IMR-90 (cell line): ENCODE results near the gene FER1L5. TPM values are rescaled to one million over a fixed set of nuclear protein-coding genes. Genes with fewer than 3 reads are reported as not detected.

Source experiments
- ATAC-seq: fragments of 200-7000 bp; cut with Tn5 transposase; 2 replicates; pipeline ENCODE4 v1.9.1; 2020; ENCODE audit warnings: low read depth, mild to moderate bottlenecking, moderate library complexity
- BruUV-seq: library from RNA; stranded (reverse); fragments of 400-500 nt; replicated peaks from 2 replicates; lab custom pipeline; 2021; lab: Mats Ljungman, UMichigan
- CTCF ChIA-PET: fragments of 300-600 bp; formaldehyde crosslinking; extraction: SDS; loops from one replicate; lab custom pipeline; 2021; ENCODE audit warnings: antibody characterized with exemption; lab: Yijun Ruan, JAX
- POLR2A ChIA-PET: fragments of 300-600 bp; sonication (Branson Sonifier 250); formaldehyde crosslinking; loops from one replicate; lab custom pipeline; 2022; ENCODE audit warnings: antibody characterized with exemption; ENCODE audit not compliant: unreplicated experiment; lab: Charles Lee
- DNase-seq: peaks from one replicate; pipeline ENCODE4 v3.0.0; 2013
- H2AFZ ChIP-seq: replicated peaks from 2 replicates; pipeline ENCODE3; 2013; ENCODE audit warnings: low read length, mild to moderate bottlenecking; ENCODE audit not compliant: poor library complexity
- H2AK5ac ChIP-seq: 2 replicates; pipeline ENCODE4 v1.6.1; 2013; ENCODE audit warnings: low read depth, low read length, inconsistent platforms
- H2AK9ac ChIP-seq: replicated peaks from 2 replicates; pipeline ENCODE3; 2013; ENCODE audit warnings: mild to moderate bottlenecking, low read depth, low read length, moderate library complexity; ENCODE audit not compliant: poor library complexity
- H2BK120ac ChIP-seq: 2 replicates; pipeline ENCODE4 v1.6.1; 2013; ENCODE audit warnings: low read depth, low read length, inconsistent platforms
- H2BK15ac ChIP-seq: 3 replicates; pipeline ENCODE4 v1.6.1; 2013; ENCODE audit warnings: low read depth, low read length, inconsistent platforms
- H2BK20ac ChIP-seq: 2 replicates; pipeline ENCODE4 v1.6.1; 2013; ENCODE audit warnings: low read depth, mild to moderate bottlenecking, inconsistent platforms, low read length, moderate library complexity
- H2BK5ac ChIP-seq: 2 replicates; pipeline ENCODE4 v1.6.1; 2013; ENCODE audit warnings: mild to moderate bottlenecking, low read depth, low read length, inconsistent platforms; ENCODE audit not compliant: poor library complexity, severe bottlenecking
- H3K14ac ChIP-seq: replicated peaks from 2 replicates; pipeline ENCODE4 v1.6.1; 2013; ENCODE audit warnings: low read depth, low read length, inconsistent platforms
- H3K18ac ChIP-seq: 2 replicates; pipeline ENCODE4 v1.6.1; 2013; ENCODE audit warnings: low read depth, low read length, control low read depth
- H3K23ac ChIP-seq: 2 replicates; pipeline ENCODE4 v1.6.1; 2013; ENCODE audit warnings: low read depth, low read length, inconsistent platforms
- H3K27ac ChIP-seq: 2 replicates; pipeline ENCODE4 v1.5.1; 2013; ENCODE audit warnings: mild to moderate bottlenecking, control low read depth, low read length; ENCODE audit not compliant: insufficient read depth
- H3K27me3 ChIP-seq: 2 replicates; pipeline ENCODE4 v1.6.1; 2013; ENCODE audit warnings: low read length; ENCODE audit not compliant: control insufficient read depth, insufficient read depth
- H3K36me3 ChIP-seq: 2 replicates; pipeline ENCODE4 v1.6.1; 2013; ENCODE audit warnings: low read length, mixed read lengths; ENCODE audit not compliant: control insufficient read depth, insufficient read depth
- H3K4ac ChIP-seq: 2 replicates; pipeline ENCODE4 v1.6.1; 2013; ENCODE audit warnings: low read depth, low read length, inconsistent platforms
- H3K4me1 ChIP-seq: 2 replicates; pipeline ENCODE4 v1.6.1; 2013; ENCODE audit warnings: low read length, mixed read lengths; ENCODE audit not compliant: control insufficient read depth, insufficient read depth
- H3K4me2 ChIP-seq: 2 replicates; pipeline ENCODE4 v1.6.1; 2013; ENCODE audit warnings: low read depth, mild to moderate bottlenecking, control low read depth, low read length, moderate library complexity
- H3K4me3 ChIP-seq: 2 replicates; pipeline ENCODE4 v1.5.1; 2013; ENCODE audit warnings: low read depth, mild to moderate bottlenecking, control low read depth, low read length, moderate library complexity; ENCODE audit not compliant: insufficient read depth
- H3K56ac ChIP-seq: 2 replicates; pipeline ENCODE4 v1.6.1; 2013; ENCODE audit warnings: low read length, inconsistent platforms; ENCODE audit not compliant: insufficient read depth; ENCODE audit errors: extremely low read depth
- H3K79me1 ChIP-seq, 2 experiments: 2 replicates each; pipeline ENCODE4 v1.6.1; 2013; ENCODE audit warnings: low read length in 2 of 2, inconsistent platforms in 1 of 2, low read depth in 1 of 2
- H3K9ac ChIP-seq: 2 replicates; pipeline ENCODE4 v1.6.1; 2013; ENCODE audit warnings: low read depth, low read length, control low read depth
- H3K9me1 ChIP-seq: 2 replicates; pipeline ENCODE4 v1.6.1; 2013; ENCODE audit warnings: low read length, inconsistent platforms; ENCODE audit not compliant: insufficient read depth
- H3K9me3 ChIP-seq: 2 replicates; pipeline ENCODE4 v1.6.1; 2013; ENCODE audit warnings: low read length; ENCODE audit not compliant: control insufficient read depth, insufficient read depth
- H4K20me1 ChIP-seq: 2 replicates; pipeline ENCODE4 v1.6.1; 2013; ENCODE audit warnings: low read length, inconsistent platforms; ENCODE audit not compliant: insufficient read depth
- H4K5ac ChIP-seq: 2 replicates; pipeline ENCODE4 v1.6.1; 2013; ENCODE audit warnings: mild to moderate bottlenecking, low read depth, low read length, control low read depth
- H4K8ac ChIP-seq, 2 experiments: 2 replicates each; pipeline ENCODE4 v1.6.1; 2013; ENCODE audit warnings: low read depth in 2 of 2, low read length in 2 of 2, control low read depth in 1 of 2, inconsistent platforms in 1 of 2
- H4K91ac ChIP-seq: 2 replicates; pipeline ENCODE4 v1.6.1; 2013; ENCODE audit warnings: low read depth, low read length, inconsistent platforms; ENCODE audit not compliant: insufficient read depth
- BHLHE40 ChIP-seq: fragments of 150-350 bp; IDR thresholded peaks from 2 replicates; pipeline ENCODE4 v1.6.1; 2016; ENCODE audit warnings: mild to moderate bottlenecking, low read depth, low read length
- CEBPB ChIP-seq: IDR thresholded peaks from 2 replicates; pipeline ENCODE4 v1.6.1; 2012; ENCODE audit warnings: low read depth, low read length, improper control_type of control experiment
- CHD1 ChIP-seq: IDR thresholded peaks from 2 replicates; pipeline ENCODE4 v1.6.1; 2012; ENCODE audit warnings: low read depth, low read length, improper control_type of control experiment
- MAFK ChIP-seq: IDR thresholded peaks from 2 replicates; pipeline ENCODE4 v1.6.1; 2012; ENCODE audit warnings: low read depth, low read length, improper control_type of control experiment
- MAZ ChIP-seq: IDR thresholded peaks from 2 replicates; pipeline ENCODE4 v1.6.1; 2012; ENCODE audit warnings: low read depth, mild to moderate bottlenecking, low read length, improper control_type of control experiment, moderate library complexity, borderline replicate concordance
- MXI1 ChIP-seq: IDR thresholded peaks from 2 replicates; pipeline ENCODE4 v1.6.1; 2012; ENCODE audit warnings: low read depth, mild to moderate bottlenecking, low read length, moderate library complexity, borderline replicate concordance
- RFX5 ChIP-seq: IDR thresholded peaks from 2 replicates; pipeline ENCODE4 v1.8.0; 2012; ENCODE audit warnings: low read depth, mild to moderate bottlenecking, low read length, moderate library complexity
- SMC3 ChIP-seq: fragments of 150-350 bp; IDR thresholded peaks from 2 replicates; pipeline ENCODE4 v1.6.1; 2016; ENCODE audit warnings: low read depth, mild to moderate bottlenecking, antibody characterized with exemption, low read length, moderate library complexity
- WGBS, 2 experiments: methylation state at CpG; one replicate each; pipeline versions ENCODE4 v1.1.5 to v1.1.7; 2013; ENCODE audit warnings: missing lambda C conversion rate in 2 of 2; ENCODE audit not compliant: insufficient read length in 1 of 2; ENCODE audit errors: extremely low coverage in 2 of 2; 5-methylcytosine and 5-hydroxymethylcytosine counted together
- dilution Hi-C: fragments of 300-500 bp; cut with HindIII; formaldehyde crosslinking; loops from one replicate; pipeline ENCODE4 v1.14.3; 2018; ENCODE audit warnings: low sequenced_read_pairs; ENCODE audit not compliant: unreplicated experiment
- in situ Hi-C: fragments of 300-500 bp; cut with MboI; formaldehyde crosslinking; loops from 3 replicates; pipeline ENCODE4 v1.14.3; 2019; ENCODE audit warnings: low sequenced_read_pairs, inconsistent platforms, mixed read lengths
- intact Hi-C: fragments of 100-400 bp; cut with micrococcal nuclease; formaldehyde crosslinking; loops from 2 replicates; pipeline ENCODE4 v1.10.0; 2022
- polyA plus RNA-seq, 3 experiments: library from polyadenylated mRNA; depleted of rRNA; stranded (reverse); fragments of >200 nt; gene quantifications; 2 replicates each; pipeline ENCODE4 v1.2.3, GENCODE V29; 2012; ENCODE audit warnings: low replicate concordance in 1 of 3
- total RNA-seq: library from RNA; depleted of rRNA; stranded (reverse); fragments of >200 nt; gene quantifications from 2 replicates; pipeline ENCODE4 v1.2.3, GENCODE V29; 2012
- TF ChIP-seq, protein P1 (sequence below): conservative IDR thresholded peaks from 2 replicates; pipeline ENCODE4 v1.5.1; 2012; ENCODE audit warnings: mild to moderate bottlenecking, low read depth, low read length, improper control_type of control experiment
- TF ChIP-seq, protein P2 (sequence below): fragments of 150-350 bp; IDR thresholded peaks from 2 replicates; pipeline ENCODE4 v1.6.1; 2017; ENCODE audit warnings: mild to moderate bottlenecking, antibody characterized with exemption, low read length, low read depth
- TF ChIP-seq, protein P3 (sequence below): fragments of 150-350 bp; IDR thresholded peaks from 2 replicates; pipeline ENCODE4 v1.6.1; 2016; ENCODE audit warnings: low read depth, mild to moderate bottlenecking, low read length, moderate library complexity, borderline replicate concordance

Gene FER1L5
- total and polyA plus RNA-seq, 2 of the 4 experiments (the other 2 are of a cell fraction): 0.15 to 0.36 TPM

DNA sequence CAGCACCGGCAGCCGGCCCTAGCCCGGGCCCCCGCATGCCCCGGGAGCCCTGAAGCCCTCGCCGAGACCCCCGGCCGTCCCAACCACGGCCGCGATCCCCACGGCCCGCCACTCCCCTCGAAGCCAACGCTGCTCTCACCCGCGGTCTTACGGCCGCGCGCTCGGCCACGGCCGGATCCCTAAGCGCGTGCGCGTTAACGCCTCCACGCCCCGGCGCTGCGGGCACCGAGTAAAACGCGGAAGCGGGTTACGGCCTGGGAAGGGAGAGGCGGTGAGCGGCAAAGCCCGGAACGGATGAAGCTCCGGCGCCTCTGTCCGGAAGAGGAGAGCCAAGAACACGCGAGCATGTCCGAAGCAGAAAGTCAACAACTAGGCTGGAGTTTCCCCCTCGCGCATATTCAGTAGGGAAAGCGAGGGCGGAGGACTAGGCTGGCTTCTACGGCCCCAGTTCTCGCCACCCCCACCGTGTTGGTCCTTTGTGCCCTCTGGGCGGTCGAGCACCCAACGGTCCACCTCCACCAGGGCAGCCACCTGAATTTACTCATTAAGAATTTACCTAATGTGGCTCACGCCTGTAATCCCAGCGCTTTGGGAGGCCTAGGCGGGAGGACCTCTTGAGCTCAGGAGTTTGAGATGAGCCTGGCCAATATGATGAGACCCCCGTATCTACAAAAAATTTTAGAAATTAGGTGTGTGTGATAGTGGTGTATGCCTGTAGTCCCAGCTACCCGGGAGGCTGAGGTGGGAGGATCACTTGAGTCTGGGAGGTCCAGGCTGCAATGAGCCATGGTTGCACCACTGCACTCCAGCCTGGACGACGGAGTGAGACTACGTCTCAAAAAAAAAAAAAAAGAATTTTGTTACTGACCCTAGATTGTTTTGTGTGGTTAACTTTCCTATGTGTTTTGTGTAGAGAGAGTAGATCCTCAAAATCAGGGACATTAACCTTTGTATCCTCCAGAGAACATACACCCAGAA, 4.1 kb upstream of the FER1L5 start, which contains the start of gene KANSL3:
Gene KANSL3, minus strand, starts transcription at position 169 of the 978 bp plus-strand sequence. CDS start 1,177 bp downstream, outside the sequence.
- DNase-seq (peak; percentile 93), ATAC-seq (peak; percentile 93)
- Histone ChIP-seq H3K56ac (peak within 1 kb of the TSS; percentile 70; the same call in 1 of the 2 replicates), H2BK120ac (peak within 1 kb of the TSS; percentile 92), H4K5ac (peak within 1 kb of the TSS; percentile 97), H3K4ac (peak within 1 kb of the TSS; percentile 86), H3K79me1 (peaks cover 16 to 40% of the 10 kb centered on the region in 2 experiments), H2AFZ (peak within 1 kb of the TSS; percentile 99), H3K18ac (peak within 1 kb of the TSS; percentile 80), H4K91ac (peak within 1 kb of the TSS; percentile 87), H3K9me1 (peaks cover 8% of the 10 kb centered on the region; the same call in 1 of the 2 replicates), H4K8ac (peak within 1 kb of the TSS; percentile 79 to 99), H3K4me2 (peak within 1 kb of the TSS; percentile 98), H3K27me3 (no peaks in the 10 kb centered on the region), H2AK9ac (peak within 1 kb of the TSS; percentile 88), H3K14ac (peak within 1 kb of the TSS; percentile 93), H2AK5ac (peak within 1 kb of the TSS; percentile 57), H2BK20ac (peak within 1 kb of the TSS; percentile 89), H4K20me1 (no peaks in the 10 kb centered on the region), H3K4me1 (peaks cover 13% of the 10 kb centered on the region), H3K9ac (peak within 1 kb of the TSS; percentile 65), H2BK5ac (peak within 1 kb of the TSS; percentile 86), H3K4me3 (peak within 1 kb of the TSS; percentile 87), H3K36me3 (peaks cover 3% of the 10 kb centered on the region), H3K9me3 (no peaks in the 10 kb centered on the region), H3K27ac (peak within 1 kb of the TSS; percentile 84), H2BK15ac (peak within 1 kb of the TSS; percentile 87; the same call in 1 of the 3 replicates), H3K23ac (peak within 1 kb of the TSS; percentile 95)
- ChIA-PET CTCF (no interaction called here), POLR2A (interaction anchor here (0.9 kb wide), 1 partner anchor 17 kb away, joined by 3 read pairs; no protein-coding TSS in a partner anchor)
- in situ Hi-C loops: no loop called here
- intact Hi-C loops: loop anchor here (2.0 to 5.0 kb wide), 2 partner anchors 18 to 104 kb away; partner anchors contain the start of gene LMAN2L
- dilution Hi-C loops: no loop called here
- no TSS peak for BruUV-seq
- 5% methylated on average over 50 of the region's 67 CpGs; no CpG with 5 or more reads in 1 of the 2 experiments for WGBS, 2 experiments
- TF ChIP-seq SMC3 (peak; percentile 41), MAFK (no peak), RFX5 (peak; percentile 57; the same call in 1 of the 2 replicates), MXI1 (peak; percentile 23; the same call in 1 of the 2 replicates), BHLHE40 (peak; percentile 60; the same call in 1 of the 2 replicates), MAZ (peak; percentile 91), CHD1 (0 out of 2 replicates have a peak, but pooled peaks have one; percentile 68), CEBPB (no peak)
- TF ChIP-seq, protein P1, sequence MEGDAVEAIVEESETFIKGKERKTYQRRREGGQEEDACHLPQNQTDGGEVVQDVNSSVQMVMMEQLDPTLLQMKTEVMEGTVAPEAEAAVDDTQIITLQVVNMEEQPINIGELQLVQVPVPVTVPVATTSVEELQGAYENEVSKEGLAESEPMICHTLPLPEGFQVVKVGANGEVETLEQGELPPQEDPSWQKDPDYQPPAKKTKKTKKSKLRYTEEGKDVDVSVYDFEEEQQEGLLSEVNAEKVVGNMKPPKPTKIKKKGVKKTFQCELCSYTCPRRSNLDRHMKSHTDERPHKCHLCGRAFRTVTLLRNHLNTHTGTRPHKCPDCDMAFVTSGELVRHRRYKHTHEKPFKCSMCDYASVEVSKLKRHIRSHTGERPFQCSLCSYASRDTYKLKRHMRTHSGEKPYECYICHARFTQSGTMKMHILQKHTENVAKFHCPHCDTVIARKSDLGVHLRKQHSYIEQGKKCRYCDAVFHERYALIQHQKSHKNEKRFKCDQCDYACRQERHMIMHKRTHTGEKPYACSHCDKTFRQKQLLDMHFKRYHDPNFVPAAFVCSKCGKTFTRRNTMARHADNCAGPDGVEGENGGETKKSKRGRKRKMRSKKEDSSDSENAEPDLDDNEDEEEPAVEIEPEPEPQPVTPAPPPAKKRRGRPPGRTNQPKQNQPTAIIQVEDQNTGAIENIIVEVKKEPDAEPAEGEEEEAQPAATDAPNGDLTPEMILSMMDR: no peak
- TF ChIP-seq, protein P2, sequence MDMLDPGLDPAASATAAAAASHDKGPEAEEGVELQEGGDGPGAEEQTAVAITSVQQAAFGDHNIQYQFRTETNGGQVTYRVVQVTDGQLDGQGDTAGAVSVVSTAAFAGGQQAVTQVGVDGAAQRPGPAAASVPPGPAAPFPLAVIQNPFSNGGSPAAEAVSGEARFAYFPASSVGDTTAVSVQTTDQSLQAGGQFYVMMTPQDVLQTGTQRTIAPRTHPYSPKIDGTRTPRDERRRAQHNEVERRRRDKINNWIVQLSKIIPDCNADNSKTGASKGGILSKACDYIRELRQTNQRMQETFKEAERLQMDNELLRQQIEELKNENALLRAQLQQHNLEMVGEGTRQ: no peak; the same call in 1 of the 2 replicates
- TF ChIP-seq, protein P3, sequence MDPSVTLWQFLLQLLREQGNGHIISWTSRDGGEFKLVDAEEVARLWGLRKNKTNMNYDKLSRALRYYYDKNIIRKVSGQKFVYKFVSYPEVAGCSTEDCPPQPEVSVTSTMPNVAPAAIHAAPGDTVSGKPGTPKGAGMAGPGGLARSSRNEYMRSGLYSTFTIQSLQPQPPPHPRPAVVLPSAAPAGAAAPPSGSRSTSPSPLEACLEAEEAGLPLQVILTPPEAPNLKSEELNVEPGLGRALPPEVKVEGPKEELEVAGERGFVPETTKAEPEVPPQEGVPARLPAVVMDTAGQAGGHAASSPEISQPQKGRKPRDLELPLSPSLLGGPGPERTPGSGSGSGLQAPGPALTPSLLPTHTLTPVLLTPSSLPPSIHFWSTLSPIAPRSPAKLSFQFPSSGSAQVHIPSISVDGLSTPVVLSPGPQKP: 0 out of 2 replicates have a peak, but pooled peaks have one; percentile 40
